SKM-1 (cell line): ENCODE data around the gene FAAH.
"Not testable (repeated sequence)": the region's sequence is repeated elsewhere in the genome, so short reads cannot be mapped to it uniquely, and the experiment has no call there.

ENCODE experiments used
- DNase-seq: peaks from one replicate; lab custom pipeline; 2025; ENCODE audit not compliant: unreplicated experiment; lab: John Stamatoyannopoulos, UW

The FAAH gene

DNA sequence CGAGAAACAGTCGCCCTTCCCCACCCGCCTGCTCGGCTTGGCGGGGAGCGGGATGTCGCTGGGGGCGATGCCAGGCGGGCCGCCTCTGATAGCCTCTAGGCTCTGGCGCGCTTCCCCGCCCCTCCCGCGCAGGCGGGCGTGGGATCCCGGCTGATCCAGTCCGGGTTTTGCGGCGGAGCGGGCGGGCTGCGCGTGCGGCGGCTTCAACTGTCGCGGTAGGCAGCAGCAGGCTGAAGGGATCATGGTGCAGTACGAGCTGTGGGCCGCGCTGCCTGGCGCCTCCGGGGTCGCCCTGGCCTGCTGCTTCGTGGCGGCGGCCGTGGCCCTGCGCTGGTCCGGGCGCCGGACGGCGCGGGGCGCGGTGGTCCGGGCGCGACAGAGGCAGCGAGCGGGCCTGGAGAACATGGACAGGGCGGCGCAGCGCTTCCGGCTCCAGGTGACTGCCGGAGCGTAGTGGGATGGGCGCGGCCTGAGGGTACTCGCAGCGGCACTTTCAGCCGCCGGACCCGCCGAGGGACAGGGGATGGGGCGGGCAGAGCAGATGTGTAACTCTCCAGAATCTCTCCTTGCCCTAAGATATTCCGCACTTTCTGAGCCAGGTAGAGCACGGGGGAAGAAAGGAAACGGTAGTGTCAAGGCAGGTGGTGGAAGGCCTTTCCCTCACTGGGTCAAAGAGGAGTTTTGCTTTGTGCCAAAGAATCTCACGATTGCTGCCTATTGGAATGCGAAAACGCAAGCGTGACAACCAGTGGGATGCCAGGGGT lies at the start of gene FAAH:
Gene FAAH, plus strand, starts transcription at position 210 of the 764 bp plus-strand sequence. Its CDS starts 32 bp downstream, at position 242.
- DNase-seq = peak; percentile 52

- no peak for DNase-seq
These were observed 49.6 kb upstream of the FAAH start for GRCh38 chr1:46344481-46344880.

GRCh38 chr1:46345281-46345680 lies 48.8 kb upstream of the FAAH start:
- DNase-seq = no peak

DNA sequence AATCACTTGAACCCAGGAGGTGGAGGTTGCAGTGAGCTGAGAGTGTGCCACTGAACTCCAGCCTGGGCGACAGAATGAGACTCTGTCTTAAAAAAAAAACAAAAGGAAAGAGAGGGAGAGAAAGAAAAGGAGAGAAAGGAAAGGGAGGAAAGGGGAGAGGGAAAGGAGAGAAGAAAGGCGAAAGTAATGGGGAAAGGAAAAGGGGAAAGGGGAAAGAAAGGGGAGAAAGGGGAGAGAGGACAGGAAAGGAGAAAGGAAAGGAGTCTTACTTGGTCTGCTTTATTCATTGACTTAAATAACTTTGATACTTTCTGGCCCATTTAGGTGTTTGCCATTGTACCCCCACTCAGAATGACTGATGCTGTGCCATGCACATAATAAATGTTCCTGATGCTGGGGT lies 41.8 kb upstream of the FAAH start:
- no peak for DNase-seq

DNA sequence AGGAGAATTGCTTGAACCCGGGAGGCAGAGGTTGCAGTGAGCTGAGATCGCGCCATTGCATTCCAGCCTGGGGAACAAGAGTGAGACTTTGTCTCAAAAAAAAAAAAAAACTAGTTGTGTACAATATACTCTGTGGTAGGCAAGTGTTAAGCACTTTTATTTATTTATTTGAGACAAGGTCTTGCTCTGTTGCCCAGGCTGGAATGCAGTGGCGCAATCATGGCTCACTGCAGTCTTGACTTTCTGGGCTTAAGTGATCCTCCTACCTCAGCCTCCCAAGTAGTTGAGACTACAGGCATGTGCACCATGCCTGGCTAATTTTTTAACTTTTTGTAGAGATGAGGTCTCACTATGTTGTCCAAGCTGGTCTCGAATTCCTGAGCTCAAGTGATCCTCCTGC lies 38.2 kb upstream of the FAAH start:
- DNase-seq = not testable (repeated sequence)

GRCh38 chr1:46362158-46362557 lies 32.0 kb upstream of the FAAH start:
- no peak for DNase-seq

DNA sequence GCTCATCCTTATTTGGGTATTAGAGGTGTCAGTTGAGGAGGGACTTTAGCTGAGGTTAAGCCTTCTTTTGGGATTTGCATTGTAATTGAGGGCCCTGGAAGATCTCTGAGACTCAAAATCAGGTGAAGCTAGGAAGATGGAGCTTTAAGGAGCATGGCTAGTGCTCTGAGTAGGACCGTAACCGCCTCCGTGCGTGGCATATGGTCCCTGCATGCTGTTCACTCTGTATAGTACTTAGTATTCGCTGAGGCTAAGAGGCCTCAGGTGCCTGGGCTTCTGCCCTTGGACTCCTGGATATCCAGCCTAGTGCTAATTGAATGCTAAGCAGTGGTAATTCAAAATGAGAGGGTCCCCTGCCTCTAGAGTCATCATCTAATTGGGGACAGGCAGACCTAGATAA lies 31.0 kb upstream of the FAAH start:
- DNase-seq = no peak

GRCh38 chr1:46364612-46365011 lies 29.5 kb upstream of the FAAH start:
- no peak for DNase-seq

GRCh38 chr1:46365796-46366195 lies 28.3 kb upstream of the FAAH start:
- DNase-seq = not testable (repeated sequence)

GRCh38 chr1:46367072-46367471 lies 27.0 kb upstream of the FAAH start:
- no peak for DNase-seq

DNA sequence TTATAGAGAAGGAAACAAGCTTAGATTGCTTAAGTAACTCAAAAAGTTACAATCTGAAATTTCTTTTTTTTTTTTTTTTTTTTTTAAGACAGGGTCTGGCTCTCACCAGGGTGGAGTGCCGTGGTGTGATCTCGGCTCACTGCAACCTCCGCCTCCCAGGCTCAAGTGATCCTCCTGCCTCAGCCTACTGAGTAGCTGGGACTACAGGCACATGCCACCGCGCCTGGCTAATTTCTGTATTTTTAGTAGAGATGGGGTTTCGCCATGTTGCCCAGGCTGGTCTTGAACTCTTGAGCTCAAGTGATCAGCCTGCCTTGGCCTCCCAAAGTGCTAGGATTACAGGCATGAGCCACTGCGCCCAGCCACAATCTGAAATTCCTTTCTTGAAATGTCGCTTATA lies 26.4 kb upstream of the FAAH start:
- DNase-seq = not testable (repeated sequence)

DNA sequence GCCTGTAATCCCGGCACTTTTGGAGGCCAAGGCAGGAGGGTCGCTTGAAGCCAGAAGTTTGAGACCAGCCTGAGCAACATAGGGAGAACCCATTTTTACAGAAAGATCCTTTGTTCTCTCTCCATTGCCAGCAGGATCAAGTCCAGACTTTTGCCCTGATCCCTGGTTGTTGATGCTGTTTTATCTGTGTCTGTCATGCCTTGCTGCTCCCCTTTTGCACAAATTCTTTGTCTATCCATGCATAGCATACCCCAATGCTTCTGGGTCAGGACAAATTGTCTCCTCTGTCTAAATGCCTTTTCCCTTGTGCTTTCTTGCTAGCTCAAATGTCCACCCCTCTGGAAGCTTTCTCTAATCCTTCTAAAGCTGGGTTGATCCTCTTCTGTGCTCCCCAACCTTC lies 25.3 kb upstream of the FAAH start:
- no peak for DNase-seq

GRCh38 chr1:46369542-46370213 lies 24.4 kb upstream of the FAAH start:
- no peak for DNase-seq

DNA sequence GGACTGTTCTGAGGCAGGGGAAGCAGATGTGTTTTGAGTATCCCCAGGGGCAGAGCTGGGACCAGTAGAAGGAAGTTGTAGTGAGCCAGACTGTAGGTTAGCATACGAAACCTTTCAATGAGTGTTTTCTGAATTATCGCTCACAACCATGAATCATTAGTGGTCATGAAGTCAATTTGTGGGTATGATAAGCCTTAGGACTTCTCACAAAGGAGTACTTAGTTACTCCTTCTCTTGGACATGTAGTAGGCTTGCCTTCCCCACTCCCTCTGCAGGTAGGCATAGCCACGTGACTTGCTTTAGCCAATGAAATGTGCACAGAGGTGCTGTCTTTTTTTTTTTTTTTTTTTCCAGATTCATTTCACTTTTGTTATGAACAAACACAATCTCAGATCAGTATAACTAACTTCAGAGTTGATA lies 23.9 kb upstream of the FAAH start:
- DNase-seq = no peak

DNA sequence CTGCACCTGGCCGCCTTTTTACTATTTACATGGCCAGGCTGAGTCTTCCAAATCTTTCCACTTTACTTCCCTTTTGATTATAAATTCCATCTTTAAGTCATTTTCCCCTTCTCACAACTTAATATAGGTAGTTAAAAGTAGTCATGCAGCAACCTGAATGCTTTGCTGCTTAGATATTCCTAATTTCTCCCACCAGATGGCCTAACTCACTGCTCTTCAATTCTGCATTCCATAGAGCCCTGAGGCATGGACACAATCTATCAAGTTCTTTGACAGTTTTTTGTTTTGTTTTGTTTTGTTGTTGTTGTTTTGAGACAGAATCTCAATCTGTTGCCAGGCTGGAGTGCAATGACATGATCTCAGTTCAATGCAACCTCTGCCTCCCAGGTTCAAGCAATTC lies 21.7 kb upstream of the FAAH start:
- no peak for DNase-seq

DNA sequence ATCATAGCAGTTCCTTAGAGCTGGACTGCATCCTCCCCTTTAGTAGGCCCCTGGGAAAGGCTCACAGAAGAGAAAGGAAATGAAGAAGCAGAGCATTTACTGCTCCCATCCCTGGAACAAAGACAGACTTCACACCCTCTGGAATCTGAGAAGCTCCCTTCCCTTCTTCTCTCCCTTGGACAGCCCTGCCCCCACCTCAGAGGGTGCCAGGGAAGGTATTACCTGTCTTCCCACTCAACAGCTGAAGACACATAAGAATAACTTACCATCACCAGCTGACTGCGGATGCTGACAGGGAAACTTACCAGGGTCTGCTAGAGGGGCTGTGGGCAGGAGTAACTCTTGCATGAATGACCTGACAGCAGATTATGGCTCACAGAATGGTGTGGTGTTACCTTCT lies 14.1 kb upstream of the FAAH start:
- DNase-seq = no peak

DNA sequence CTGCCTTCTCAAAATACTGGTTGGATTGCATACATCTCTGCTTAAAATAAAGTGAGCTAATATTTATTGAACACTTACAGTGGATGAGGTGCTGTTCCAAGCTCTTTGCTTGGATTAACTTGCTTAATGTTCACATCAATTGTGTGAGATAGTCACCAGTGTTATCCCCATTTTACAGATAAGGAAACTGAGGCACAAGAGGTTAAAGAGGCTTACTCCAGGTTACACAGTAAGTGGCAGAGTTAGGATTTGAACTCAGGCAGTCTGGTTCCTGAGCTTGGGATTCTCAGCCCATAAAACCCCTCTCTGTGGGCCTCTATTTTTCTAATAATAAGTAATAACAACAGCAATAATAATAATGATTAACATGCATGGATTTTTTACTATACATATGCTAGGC lies 13.6 kb upstream of the FAAH start:
- no peak for DNase-seq

DNA sequence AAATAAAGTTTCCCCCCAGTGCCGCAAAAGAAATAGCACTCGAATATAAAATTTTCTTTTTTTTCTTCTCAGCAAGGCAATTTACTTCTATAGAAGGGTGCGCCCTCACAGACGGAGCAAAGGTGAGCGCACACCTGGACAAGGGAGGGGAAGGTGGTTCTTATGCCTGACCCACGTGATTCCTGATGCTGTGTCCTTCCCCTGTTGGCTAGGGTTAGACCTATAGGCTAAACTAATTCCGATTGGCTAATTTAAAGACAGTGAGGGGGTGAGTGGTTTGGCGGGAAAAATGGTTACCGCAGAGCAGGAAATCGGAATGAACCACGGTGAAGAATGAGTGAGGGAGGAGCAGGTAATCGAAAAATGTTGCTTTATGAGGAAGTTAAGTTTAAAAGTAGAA lies 607 bp upstream of the FAAH start:
- no peak for DNase-seq

DNA sequence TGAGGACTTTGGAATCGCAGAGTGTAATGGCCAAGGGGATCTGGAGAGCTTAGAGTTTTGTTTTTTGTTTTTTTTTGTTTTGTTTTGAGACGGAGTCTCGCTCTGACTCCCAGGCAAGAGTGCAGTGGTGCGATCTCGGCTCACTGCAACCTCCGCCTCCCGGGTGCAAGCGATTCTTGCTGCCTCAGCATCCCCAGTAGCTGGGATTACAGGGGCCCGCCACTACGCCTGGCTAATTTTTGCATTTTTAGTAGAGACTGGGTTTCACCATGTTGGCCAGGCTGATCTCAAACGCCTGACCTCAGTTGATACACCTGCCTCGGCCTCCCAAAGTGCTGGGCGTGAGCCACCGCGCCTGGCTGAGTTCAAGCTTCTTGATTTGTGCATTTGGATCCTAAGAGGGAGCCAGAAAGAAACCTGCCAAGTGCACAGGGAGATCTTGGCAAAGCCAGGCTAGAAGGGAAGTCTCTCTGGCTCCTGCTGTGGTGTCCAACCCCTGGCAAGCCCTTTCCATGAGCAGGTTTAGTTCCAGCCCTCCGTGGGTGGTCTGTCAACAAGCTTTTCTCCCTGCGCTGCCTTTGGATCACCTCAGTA lies 852 bp downstream of the FAAH start:
- DNase-seq = no peak

DNA sequence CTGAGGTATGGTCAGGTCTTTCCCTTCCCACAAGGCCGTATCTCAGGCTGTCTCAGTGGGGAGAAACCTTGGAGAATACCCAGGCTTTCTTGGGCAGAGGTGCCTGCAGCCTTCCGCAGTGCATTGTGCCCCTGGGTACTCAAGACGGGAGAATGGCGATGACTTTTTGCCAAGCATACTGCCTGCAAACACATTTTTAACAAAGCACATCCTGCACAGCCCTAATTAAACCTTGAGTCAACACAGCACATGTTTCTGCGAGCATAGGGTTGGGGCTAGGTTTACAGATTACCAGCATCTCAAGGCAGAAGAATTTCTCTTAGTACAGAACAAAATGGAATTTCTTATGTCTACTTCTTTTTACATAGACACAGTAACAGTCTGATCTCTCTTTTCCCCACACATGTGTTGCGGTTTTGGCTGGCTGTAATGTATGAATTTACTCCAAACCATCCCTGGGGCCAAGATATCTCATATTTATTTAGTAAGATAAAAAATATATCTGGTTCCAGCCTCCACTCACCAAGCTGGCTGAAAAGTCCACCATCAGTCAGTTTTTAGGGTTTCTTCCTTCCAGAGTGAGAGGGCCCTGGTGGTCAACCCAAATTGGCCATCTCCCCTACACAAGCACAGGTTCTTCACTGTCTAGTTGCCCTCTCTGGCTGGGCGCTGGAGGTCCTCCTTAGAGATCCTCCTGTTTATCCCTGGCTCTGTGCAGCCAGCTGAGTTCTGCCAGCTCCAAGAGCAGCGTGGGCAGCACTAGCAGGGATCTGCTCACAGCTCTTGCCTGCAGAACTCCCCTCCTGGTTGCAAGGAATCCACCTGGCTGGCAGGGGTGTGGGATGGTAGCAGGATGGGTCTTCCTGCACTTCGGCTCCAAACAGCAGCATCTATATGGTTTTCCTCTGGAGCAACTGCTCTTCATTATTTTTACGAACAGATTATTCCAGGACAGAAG lies 2.6 kb downstream of the FAAH start:
- DNase-seq = no peak

GRCh38 chr1:46399307-46399706 lies 5.2 kb downstream of the FAAH start:
- DNase-seq = no peak
